Epithelial cell of proximal tubule (primary cell): ENCODE measurements around the gene ZNF396. TPM values are rescaled to one million over a fixed set of nuclear protein-coding genes. Genes with fewer than 3 reads are reported as not detected.

Source experiments
- DNase-seq: peaks from one replicate; pipeline ENCODE4 v3.0.0-alpha.2; 2011; ENCODE audit warnings: low read depth
- H3K4me3 ChIP-seq: 2 replicates; pipeline ENCODE4 v1.5.1; 2011; ENCODE audit warnings: low read depth, mild to moderate bottlenecking, low read length
- total RNA-seq: library from RNA; depleted of rRNA; stranded (reverse); fragments of >200 nt; gene quantifications from 2 replicates; pipeline ENCODE4 v1.2.3, GENCODE V29; 2015
- TF ChIP-seq, protein P1 (sequence below): conservative IDR thresholded peaks from 2 replicates; pipeline ENCODE4 v1.5.1; 2012; ENCODE audit warnings: low read depth, mild to moderate bottlenecking, low read length

ZNF396 gene
- total RNA-seq, 1 donor from 2014 or later = 0.29 TPM

DNA sequence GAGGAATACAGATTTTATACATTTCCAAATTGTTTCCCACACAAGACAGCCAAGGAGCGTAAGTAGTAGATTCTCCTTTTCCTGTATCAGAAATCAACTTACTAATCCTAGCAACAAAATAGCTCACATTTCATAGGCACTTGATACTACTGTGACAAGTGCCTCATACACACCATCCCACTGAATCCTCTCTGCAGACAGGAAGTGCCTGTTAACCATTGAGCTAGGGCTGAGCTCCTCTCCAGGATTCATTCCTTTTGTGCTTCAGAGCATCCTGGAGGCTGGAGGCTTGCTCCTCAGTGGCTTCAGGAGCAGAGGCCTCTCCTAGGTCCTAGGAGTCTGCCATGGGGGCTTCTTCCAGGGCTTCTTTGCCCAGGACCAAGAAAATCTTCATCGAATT lies 20.8 kb upstream of the ZNF396 start:
- DNase-seq = no peak
- H3K4me3 ChIP-seq = no peak overlapping the region
- TF ChIP-seq, protein P1, sequence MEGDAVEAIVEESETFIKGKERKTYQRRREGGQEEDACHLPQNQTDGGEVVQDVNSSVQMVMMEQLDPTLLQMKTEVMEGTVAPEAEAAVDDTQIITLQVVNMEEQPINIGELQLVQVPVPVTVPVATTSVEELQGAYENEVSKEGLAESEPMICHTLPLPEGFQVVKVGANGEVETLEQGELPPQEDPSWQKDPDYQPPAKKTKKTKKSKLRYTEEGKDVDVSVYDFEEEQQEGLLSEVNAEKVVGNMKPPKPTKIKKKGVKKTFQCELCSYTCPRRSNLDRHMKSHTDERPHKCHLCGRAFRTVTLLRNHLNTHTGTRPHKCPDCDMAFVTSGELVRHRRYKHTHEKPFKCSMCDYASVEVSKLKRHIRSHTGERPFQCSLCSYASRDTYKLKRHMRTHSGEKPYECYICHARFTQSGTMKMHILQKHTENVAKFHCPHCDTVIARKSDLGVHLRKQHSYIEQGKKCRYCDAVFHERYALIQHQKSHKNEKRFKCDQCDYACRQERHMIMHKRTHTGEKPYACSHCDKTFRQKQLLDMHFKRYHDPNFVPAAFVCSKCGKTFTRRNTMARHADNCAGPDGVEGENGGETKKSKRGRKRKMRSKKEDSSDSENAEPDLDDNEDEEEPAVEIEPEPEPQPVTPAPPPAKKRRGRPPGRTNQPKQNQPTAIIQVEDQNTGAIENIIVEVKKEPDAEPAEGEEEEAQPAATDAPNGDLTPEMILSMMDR = no peak

DNA sequence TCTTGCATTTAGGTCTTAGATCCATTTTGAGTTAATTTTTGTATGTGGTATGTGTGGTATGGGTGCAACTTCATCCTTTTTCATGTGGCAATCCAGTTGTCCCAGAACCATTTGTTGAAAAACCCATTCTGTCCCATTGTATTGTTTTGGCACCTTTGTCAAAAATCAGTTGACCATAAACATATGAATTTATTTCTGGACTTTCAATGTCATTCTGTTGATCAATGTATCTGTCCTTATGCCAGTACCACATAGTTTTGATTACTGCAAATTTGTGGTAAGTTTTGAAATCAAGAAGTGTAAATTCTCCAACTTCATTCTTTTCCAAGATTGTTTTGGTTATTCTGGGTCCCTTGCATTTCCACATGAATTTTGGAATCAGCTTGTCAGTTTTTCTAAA lies 16.6 kb upstream of the ZNF396 start:
- no peak overlapping the region for H3K4me3 ChIP-seq
- no peak for DNase-seq
- TF ChIP-seq, protein P1 = no peak

DNA sequence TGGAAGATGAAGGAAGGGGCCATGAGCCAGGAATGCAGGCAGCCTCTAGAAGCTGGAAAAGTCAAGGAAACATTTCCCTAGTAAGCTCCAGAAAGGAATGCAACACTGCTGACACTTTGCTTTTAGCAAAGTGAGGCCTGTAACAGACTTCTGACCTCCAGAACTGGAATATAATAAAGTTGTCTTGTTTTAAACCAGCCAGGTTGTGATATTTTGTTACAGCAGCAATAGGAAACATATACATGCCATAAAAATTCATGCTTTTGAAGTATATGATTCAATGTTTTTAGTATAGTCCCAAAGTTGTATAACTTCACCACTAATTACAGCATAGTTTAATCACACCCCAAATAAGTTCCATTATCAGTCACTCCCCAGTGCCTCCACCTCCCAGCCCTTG lies 15.2 kb upstream of the ZNF396 start:
- DNase-seq = no peak
- no peak overlapping the region for H3K4me3 ChIP-seq
- TF ChIP-seq, protein P1 = no peak

DNA sequence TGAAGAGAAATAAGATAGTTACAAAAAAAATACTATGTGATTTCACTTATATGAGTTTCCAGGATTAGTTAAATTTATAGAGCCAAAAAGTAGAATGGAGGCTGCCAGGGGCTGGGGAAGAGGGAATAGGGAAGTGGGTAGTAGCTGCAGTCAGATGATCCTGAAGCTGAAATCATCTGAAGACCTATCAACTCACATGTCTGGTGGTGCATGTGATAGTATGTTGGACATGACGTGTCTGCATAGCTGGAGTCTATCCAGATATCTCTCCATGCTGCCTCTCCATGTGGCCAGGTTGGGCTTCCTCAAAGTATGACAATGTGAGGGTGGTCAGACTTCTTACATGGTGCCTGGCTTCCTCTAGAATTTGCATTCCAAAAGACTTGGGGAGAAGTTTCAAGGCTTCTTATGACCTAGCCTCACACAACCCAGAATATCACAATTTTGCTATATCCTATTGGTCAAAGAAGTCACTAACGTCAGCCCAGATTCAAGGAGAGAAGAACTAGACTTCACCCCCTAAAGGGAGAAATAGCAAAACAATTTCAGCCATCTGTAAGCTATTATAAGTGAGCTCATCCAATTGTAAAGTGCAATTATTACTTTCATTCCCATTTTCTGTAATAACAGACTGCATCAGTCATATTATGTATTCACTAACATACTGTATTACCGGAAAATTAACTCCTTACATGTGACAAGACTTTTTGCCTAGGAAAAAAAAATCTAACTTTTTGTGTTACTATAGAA lies 14.0 kb upstream of the ZNF396 start:
- TF ChIP-seq, protein P1 = no peak
- no peak for DNase-seq
- no peak overlapping the region for H3K4me3 ChIP-seq

DNA sequence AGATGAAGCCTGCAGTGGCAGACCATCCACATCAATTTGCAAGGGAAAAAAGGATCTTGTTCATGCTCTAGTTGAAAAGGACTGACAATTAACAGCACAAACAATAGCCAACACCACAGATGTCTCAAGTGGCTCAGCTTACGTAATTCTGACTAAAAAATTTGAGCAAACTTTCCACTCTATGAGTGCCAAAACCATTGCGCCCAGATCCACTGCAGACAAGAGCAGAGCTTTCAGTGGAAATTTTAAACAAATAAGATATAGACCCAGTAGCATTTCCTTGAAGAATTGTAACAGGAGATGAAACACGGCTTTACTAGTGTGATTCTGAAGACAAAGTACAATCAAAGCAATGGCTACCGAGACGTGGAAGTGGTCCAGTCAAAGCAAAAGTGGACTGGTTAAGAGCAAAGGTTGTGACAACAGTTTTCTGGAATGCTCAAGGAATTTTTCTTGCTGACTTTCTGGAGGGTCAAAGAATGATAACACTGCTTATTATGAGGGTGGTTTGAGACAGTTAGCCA lies 12.0 kb upstream of the ZNF396 start:
- DNase-seq = no peak
- no peak overlapping the region for H3K4me3 ChIP-seq
- TF ChIP-seq, protein P1 = no peak

DNA sequence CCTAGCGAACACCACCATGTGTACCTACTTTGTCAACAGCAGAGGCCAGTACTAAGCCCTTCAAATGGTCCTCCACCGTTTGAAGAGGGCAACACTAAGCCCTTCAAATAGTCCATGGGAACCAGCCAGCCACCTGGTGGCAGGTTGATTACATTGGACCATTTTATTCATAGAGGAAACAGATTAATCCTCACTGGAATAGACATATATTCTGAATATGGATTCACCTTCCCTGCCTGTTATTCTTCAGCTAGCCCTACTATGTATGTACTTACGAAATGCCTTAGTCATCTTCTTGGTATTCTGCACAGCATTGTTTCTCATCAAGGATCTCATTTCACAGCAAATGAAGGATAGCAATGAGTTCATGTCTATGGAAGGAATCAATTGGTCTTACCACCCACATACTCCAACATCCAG lies 10.0 kb upstream of the ZNF396 start:
- no peak overlapping the region for H3K4me3 ChIP-seq
- no peak for DNase-seq
- TF ChIP-seq, protein P1 = peak; percentile 42
